CD4-positive, alpha-beta T cell treated with Interleukin-12 subunit alpha and Interleukin-12 subunit beta, for 1 hour (primary cell): ENCODE results near the gene VAV3.
"Not testable (repeated sequence)": the region's sequence is repeated elsewhere in the genome, so short reads cannot be mapped to it uniquely, and the experiment has no call there.

Experiments used
- DNase-seq: peaks from one replicate; pipeline ENCODE4 v3.0.0-alpha.2; 2020

VAV3 gene

DNA sequence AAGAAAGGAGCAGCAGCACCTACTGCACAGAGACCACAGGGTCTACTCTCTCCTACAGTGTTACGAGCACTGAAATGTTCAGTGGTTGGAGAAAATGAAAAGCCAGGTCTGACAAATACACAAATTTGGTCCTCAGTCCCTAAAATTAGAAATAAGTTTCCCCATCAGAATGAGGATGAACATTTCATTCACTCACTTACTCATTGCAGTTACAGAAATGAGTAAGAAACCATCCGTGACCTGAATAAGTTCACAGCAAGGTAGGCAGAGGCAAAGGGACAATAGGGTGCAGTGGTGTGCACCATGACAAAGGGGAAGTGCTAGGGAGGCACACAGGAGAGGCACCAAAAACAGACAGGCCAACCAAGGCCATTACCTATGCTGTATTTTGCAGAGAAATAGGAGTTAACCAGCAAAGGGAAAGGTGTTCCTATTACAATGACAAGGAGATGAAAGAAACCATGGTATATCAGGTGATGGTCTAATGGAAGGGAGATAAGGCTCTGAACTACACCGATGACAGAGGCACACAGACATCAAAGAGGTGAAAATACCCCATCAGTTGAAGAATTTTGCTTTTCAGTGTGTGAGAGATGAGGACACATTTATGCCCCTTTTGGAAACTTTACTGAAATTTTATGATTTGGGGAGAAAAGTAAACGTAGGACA, 29.4 kb downstream of the VAV3 start:
- peak; percentile 24 for DNase-seq

DNA sequence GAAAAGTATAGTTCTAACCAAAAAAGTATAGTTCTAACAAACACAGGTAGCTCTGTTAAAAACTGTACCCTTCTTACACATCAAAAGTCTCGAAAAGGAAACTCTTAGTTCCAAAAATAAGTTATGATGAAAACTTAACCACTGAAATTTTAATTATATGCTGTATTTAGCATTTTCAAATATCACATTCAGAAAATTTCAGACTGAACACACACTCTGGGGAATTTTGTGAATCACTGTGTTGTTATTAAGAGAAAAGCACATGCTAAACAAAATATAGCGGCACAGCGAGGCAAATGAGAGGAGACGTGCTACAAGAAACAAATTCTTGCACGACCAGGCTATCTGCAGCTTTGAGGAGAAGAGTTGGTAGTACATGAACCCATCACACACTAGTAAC, 30.4 kb downstream of the VAV3 start:
- DNase-seq = no peak

DNA sequence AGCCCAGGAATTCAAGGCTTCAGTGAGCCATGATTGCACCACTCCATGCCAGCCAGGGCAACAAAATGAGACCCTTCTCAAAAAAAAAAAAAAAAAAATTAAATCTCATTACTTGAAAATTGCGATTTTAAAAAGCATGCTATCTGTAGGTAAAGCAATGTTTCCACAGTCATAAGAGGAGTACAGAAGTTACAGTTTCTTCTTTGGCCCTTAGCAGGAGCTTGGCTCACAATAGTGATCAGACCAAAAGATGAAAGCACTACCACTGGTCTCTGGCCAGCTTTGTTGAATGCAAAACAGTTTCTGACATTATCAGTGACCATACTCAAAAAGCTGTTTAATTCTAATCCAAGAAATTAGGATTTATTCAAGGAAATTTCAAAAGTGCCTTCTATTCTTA, 31.2 kb downstream of the VAV3 start:
- no peak for DNase-seq

DNA sequence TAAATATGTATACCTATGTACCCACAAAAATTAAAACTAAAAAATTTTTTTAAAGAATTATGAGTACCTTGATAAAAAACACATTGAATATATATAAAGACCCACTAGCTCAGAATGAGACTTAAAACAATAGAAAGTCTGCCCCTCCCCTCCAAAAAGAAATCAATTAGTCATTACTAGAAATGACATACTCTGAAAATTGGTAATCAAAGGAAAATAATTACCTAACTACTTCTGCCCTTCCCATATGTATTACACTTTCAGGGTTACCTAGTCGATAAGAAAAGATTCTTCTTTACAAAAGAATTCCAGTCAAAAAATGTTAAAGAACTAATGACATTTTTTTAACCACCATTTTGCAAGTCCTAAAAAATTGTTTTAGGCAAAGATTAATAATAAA, 34.7 kb downstream of the VAV3 start:
- DNase-seq = no peak

DNA sequence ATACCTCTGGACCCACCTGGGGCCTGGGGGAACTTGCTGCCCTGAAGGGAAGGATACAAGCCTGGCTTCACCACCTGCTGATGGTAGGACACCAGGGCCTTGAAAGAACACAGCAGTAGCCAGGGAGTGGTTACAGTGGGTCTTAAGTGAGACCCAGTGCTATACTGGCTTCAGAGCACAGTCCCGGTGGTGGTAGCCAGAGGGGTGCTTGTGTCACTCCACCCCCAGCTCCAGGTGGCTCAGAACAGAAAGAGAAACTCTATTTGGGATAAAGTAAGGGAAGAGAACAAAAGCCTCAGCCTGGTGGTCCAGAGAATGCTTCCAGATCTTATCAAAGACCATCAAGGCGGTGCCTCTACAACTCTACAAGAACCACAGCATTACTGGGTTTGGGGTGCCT, 37.2 kb downstream of the VAV3 start:
- DNase-seq = no peak

DNA sequence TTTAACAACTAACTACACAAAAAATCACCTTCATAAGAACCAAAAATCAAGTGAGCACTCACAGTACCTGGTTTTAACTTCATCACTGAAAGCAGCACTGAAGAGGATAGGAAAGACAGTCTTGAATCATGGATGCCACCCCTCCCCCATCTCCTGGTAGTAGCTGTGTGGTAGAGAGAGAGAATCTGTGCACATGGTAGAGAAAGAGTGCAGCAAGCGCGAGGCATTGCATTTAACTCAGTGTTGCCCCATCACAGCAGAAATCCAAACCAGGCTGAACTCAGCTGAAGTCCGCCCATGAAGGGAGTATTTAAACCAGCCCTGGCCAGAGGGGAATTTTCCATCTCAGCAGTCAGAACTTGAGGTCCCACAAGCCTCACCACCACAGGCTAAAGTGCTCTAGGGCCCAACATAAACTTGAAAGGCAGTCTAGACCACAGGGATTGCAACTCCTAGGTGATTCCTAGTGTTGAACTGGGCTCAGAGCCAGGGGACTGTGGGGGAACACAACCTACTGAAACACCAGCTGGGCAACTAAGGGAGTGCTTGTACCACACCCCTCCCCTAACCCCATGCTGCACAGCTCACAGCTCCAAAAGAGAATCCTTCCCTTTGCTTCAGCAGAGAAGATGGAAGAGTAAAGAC, 38.4 kb downstream of the VAV3 start:
- DNase-seq = no peak

DNA sequence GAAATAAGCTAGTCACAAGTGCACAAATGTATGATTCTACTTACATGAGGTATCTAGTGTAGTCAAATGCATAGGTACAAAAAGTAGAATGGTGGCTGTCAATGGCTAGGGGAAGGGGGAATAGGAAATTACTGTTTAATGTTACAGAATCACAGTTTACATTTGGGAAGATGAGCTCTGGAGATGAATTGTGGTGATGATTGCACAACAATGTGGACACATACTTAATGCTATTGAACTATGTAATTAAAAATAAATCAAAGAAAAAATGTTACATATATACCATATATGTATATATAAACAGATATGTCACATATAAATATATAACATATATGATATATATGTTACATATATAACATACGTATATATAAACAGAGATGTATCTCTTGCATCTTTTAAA, 39.4 kb downstream of the VAV3 start:
- no peak for DNase-seq

DNA sequence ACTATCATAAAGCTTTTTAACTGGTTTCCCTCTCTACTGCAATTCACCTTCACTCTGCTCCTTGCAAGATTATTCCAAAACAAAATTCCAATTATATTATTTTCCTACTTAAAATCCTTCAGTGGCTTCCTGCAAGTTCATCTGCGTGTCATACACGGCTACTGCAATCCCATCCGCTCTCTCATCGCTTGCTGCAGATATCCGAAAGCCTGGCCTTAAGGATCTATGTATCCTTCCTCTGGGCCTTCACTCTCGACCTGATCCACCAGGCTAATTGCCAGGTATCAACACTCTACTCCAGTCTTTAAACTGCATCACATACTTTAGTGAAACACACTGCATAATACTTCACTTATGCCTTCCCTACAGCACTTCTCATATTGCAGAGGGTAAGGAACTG, 44.0 kb downstream of the VAV3 start:
- no peak for DNase-seq

DNA sequence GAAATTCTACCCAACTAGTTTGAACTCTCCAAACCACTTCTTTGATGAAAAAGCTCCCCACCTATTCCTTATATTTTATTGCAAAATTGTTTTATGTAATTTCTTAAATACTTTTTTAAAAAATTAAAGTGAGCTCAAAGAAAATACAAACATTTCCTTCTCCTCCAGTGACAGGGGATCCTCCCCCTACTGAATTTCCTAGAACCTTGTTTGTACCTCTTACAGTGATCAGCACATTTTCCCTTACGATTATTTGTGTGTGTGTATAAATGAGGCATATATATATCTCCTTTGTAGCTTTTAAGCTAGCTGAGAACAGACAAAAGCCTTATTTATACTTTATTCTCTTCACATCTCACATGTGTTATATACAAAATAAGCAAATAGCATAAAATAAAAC, 44.4 kb downstream of the VAV3 start:
- no peak for DNase-seq

DNA sequence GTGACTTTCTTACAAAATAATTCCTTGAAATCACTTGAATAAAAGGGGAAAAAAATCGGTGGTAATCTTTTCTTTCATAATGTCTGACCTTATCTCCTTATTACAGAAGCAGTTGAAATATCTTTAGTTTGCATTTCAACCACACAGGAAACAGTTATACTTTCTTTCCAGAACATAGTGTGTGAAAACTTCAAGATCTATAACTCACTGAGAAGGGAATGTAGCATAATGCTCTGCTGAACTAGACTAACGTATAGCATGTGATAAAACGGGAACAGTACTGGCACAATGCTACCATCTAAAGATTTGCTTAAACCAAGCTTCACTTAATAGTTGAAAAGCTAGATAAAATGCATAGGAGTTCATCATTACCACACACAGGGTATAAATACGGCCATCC, 45.0 kb downstream of the VAV3 start:
- DNase-seq = no peak

DNA sequence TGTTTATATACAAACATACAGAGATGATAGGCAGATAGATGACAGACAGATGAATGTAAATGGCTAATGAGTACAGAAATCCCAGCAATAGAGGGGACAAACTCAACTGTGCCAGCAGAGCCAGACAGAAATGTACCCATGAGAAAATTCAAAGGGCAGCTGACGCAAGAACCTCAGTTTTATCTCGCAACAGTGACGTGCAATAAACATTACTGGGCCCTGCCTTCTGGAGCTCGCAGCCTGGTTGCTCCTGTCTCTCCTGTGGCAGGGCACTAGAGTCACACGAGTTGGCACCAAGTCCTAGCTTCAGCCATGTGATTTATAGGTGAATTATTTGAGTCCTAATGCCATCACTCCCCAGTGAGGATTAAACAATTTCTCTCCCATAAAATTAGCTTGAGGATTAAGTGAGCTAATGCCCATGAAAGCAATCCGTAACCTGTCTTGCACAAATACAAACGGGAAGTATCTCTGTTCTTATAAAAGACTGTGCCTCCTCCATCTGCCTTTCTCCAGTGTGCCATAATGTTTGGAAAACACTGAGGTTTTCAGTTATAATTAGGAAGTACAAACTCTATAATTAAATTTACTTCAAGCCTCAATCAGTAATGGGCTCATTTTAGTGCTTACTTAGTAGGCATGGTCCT, 50.7 kb downstream of the VAV3 start:
- no peak for DNase-seq

DNA sequence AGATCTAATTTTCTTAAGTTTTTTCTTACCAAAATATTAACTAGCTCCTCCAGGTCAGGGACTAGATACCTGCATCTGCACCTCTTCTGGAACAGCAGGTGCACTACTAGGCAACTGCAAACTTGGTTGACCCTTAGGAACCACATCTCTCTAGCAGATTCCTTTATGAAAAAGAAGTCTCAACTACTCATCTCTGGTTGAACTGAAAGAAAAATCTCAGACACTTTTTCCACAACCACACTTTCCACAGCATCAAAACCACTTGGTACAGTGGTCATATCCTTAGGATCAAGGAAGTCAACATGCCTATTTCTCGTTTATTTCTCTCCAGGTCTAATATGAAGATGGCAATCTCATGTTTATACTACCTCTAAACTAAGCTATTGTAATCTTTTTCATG, 52.3 kb downstream of the VAV3 start:
- no peak for DNase-seq

DNA sequence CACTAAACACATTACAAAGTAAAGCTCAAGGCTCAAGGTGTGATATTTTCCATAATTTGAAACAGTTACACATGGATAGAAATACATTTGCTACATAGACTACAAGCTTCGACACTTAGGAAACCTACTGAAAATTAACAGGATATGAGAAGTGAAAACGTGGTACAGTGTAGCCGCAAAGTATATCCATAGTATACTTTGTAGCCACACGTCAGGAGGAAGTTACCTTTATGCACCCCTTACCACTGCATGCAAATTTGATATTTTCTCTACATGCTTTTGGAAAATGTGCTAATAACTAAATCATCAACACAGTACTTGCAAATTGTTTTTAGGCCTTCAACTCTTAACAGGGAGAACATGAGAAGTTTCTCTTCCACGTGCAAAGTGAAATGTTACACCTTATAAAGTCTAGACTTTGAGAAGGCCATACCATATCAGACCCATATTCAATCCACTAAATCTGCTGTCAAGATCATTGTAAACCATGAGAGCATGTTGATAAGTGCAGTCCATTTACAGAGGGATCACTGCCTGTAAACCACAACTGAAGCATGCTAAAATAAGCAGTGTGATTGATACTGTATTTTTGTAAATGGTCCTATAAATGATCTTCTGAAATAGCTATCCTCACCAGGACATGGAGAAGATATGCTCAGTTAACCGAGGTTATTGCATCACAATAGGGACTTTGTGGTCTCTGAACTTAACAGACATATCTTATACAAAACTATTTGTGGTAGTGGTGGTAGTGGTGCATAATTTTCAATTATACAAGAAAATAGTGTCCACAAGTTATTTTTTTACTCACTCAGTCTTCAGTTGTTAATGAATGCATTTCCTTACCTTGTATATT, 64.7 kb downstream of the VAV3 start:
- DNase-seq = no peak

DNA sequence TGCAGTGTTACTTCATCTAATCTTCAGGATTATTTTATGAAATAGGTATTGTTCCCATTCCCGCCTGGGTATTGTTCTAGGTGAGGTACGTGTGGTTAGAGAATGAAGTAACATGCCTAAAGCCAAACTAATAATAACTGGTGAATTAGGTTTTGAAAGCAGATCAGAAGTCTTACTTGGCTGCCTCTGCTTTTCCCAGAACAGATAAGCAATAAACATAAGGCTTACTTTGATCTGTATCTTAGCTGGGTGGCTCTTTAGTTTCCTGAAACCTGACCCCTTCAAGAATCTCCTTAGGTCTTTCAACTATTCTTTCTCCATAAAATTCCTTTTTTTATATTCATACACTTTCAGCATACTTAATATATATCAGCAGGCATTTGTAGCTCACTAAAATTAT, 65.3 kb downstream of the VAV3 start:
- DNase-seq = no peak

DNA sequence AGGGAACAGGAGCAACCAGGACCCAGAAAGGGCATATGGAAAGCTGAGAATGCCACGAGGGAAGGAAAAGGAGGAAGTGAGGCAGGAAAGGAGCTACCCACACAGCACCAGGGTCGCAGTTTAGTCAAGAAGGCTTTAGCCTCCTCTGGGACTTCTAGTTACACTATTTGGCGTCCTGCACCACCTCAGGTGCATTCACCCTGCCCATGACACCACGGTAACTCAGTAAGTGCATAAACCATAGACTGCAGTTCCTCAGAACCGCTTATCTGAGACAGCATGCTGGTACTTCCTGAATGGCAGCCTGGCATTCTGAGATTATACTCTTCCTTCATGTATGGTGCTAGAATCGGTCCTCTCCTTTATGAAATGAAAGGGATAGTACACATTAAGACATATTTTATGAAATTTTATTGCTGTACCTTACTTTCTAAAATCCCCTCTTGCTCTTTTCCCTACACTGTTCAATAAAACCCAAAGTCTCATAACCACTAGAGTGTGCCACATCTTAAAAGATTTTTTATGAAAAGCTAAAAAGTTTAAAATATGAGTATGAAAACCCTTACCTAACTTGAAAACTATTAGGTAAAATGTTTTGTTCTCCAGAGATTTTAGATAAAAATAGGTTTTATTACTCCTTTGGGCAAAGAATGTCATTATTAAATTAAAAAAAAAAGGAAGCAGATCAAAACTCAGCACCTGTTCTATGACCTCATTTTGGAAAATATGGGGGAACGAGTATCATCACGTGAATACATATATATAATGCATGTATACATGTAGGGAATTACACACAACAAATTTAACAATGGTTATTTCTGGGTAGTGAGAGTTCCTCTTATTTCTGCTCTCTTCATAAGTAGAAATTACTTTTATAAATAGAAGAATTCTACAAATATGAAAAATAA, 67.3 kb downstream of the VAV3 start:
- DNase-seq = no peak

DNA sequence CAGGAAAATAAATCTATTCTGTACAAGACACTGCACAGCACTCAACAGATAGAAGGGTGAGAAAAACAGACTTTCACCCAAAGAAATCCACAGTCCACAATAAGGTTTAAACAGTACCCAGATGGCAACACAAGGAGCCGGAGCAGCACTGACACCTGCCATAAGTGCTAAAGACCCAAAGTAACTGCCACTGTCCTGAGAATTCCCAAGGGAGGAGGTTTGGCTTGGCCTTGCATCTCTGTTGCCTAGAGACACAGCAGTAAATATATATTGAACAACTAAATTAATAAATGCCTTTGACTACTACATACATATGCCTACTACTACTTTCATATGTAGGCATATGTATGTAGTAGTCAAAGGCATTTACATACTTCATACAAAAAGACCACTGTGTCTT, 68.0 kb downstream of the VAV3 start:
- no peak for DNase-seq

DNA sequence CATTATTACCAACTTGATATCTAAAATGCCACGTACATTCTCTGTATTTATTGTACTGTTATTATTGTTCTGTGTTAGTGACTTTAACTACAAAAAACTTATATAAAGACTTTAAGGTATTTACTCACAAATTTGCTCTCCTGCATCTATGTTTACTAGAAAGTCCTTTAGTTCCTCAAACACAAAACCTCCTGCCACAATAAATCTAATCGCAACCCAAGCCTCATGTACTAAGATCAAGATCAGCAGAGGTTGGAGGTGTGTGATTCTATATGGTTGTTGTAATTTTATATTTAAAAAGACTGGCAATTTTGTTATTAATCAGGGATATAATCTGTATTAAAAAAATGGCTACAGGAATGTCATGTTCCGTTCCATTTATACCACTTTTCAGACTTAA, 68.6 kb downstream of the VAV3 start:
- no peak for DNase-seq

DNA sequence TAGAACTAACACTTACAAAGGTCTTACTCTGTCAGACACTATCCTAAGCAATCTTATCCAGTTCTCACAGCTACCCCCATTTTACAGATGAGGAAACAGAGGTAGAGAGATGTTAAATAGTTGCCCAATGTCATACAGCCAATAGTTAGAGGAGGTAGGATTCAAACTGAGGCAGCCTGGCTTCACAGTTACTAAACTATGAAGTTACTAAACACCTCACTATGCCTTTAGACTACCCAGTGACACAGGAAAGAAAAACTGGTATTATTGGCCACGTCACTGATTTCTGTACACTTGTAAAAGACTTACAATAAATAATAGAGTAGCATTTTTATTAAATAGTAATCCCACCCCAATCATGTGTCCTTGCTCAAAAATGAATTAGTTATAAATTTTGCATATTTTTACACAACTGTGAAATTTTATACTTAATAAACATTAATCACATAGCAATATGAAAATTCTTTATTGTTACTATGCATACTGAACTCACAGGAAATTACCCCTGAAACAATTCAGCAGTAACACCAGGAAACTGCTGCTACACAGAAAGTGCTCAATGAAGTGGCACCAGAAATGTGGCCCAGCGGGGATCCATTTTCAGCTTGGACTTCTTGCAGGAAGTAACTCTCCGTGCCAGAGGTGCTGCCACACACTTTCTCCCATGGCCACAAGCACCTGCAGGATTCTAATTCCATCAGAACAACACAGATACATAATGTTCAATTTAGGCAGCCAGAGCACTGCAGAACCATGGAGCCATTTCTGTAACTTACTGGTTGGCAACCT, 69.4 kb downstream of the VAV3 start:
- DNase-seq = no peak

DNA sequence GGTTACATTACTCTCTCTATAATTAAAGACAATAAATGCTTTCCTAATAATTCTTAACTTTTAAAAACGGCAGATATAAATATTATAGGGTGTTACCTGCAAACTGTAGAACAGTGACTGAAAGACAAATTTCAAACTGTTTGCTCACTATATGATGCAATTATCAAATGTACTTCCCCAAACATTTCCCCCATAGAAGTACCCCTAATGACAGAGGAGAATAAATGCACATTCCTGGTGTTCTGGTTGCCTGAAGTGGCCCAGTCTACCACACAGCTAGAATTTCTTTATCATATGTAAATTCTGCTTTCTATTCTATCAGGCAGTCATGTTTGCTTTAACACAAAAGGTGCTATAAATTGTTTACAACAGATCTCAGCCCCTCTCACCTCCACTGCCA, 70.4 kb downstream of the VAV3 start:
- no peak for DNase-seq

DNA sequence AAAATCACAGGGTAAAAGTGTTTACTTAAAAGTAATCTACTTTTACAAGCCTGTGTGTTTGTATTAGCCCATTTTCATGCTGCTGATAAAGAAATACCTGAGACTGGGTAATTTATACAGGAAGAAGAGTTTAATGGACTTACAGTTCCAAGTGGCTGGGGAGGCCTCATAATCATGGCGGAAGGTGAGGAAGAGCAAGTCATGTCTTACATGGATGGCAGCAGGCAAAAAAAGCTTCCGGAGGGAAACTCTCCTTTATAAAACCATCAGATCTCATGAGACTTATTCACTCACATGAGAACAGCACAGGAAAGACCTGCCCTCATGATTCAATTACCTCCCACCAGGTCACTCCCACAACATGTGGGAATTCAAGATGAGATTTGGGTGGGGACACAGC, 71.6 kb downstream of the VAV3 start:
- not testable (repeated sequence) for DNase-seq

DNA sequence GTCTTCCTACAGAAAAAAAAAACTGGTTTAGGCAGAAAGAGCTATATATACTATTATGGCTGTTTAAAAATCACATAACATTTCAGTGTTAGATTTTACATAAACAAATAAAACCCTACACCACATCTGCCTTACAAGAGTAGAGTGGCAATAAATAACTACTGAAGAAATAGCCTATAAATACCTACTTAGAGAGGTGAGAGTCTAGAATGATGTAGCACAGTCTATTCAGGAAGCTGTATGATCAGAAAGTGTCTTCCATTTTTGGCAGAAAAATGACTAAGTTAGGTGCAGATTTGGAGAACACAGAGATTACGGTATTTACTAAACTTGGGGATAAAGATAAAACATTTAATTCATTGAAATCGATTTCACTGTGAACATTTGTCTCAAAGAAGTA, 75.5 kb downstream of the VAV3 start:
- DNase-seq = no peak

DNA sequence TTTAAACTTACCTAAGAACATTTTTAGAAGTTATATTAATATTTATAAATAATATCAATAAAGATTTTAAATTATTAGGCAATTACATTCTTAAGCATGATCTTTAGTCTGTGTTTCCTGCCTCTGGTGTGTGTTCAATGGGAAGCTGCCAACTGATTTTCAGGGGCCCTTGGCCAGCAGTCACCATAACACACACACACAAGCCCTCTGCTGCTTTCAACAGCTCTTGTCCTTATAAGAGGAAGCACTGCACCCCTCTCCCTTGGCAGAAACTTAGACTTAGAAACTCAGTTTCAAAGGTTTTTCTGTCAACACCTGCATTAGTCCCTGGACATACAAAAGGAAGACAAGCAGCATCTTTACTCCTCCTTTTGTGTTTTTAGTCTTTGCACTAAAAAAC, 81.4 kb downstream of the VAV3 start:
- DNase-seq = no peak
